ENCODE data around the gene RGS11.

The RGS11 gene

GRCh38 chr16:275041-275641, 603 bp downstream of the RGS11 start:
- Histone ChIP-seq H3K27ac (no peak overlapping the region), H3K27me3 (replicated peaks) (peaks cover 7% of the 10 kb centered on the region), H3K36me3 (replicated peaks) (no peaks in the 10 kb centered on the region), H3K4me3 (ENCODE audit: low read depth, low read length) (peak overlapping the region; percentile 37)
- in situ Hi-C loops (cut with HindIII; ENCODE audit: low pct_ligation_motif_present, low sequenced_read_pairs) = no loop called here
- DNase-seq = no peak
- no peak for TF ChIP-seq CTCF (IDR thresholded peaks at IDR 0.05; ENCODE audit: low read depth, low read length, missing control alignments)

GRCh38 chr16:273547-274421, 2.0 kb downstream of the RGS11 start:
- no peak overlapping the region for H3K4me3 ChIP-seq (ENCODE audit: low read depth, low read length)
- no peak overlapping the region for H3K27ac ChIP-seq
- H3K36me3 ChIP-seq (replicated peaks) = no peaks in the 10 kb centered on the region
- in situ Hi-C loops (cut with HindIII; ENCODE audit: low pct_ligation_motif_present, low sequenced_read_pairs) = no loop called here
- TF ChIP-seq CTCF (IDR thresholded peaks at IDR 0.05; ENCODE audit: low read depth, low read length, missing control alignments) = no peak
- peaks cover 4% of the 10 kb centered on the region for H3K27me3 ChIP-seq (replicated peaks)
- DNase-seq = no peak

GRCh38 chr16:272633-273546, 2.9 kb downstream of the RGS11 start:
- H3K36me3 ChIP-seq (replicated peaks) = no peaks in the 10 kb centered on the region
- H3K27ac ChIP-seq = no peak overlapping the region
- H3K4me3 ChIP-seq (ENCODE audit: low read depth, low read length) = no peak overlapping the region
- DNase-seq = no peak
- in situ Hi-C loops (cut with HindIII; ENCODE audit: low pct_ligation_motif_present, low sequenced_read_pairs) = no loop called here
- no peak for TF ChIP-seq CTCF (IDR thresholded peaks at IDR 0.05; ENCODE audit: low read depth, low read length, missing control alignments)
- peaks cover 4% of the 10 kb centered on the region for H3K27me3 ChIP-seq (replicated peaks)

- in situ Hi-C loops (cut with HindIII; ENCODE audit: low pct_ligation_motif_present, low sequenced_read_pairs) = no loop called here
- H3K4me3 ChIP-seq (ENCODE audit: low read depth, low read length) = no peak overlapping the region
- peaks cover 4% of the 10 kb centered on the region for H3K27me3 ChIP-seq (replicated peaks)
Measured at GRCh38 chr16:270381-271255, 5.1 kb downstream of the RGS11 start.

More at GRCh38 chr16:270381-271255, 5.1 kb downstream of the RGS11 start:
- Histone ChIP-seq H3K36me3 (replicated peaks) (no peaks in the 10 kb centered on the region), H3K27ac (no peak overlapping the region)
- DNase-seq = no peak
- TF ChIP-seq CTCF (IDR thresholded peaks at IDR 0.05; ENCODE audit: low read depth, low read length, missing control alignments) = no peak

Measured in brain microvascular endothelial cell (primary cell).